Activated CD4-positive, alpha-beta T cell treated with anti-CD3 and anti-CD28 coated beads, Interleukin-10, Interleukin-2, amounts not matched to agents 100 ng/mL and 50 ng/mL, durations not matched to agents 16 hours and 8 hours (primary cell): Measurements from ENCODE around the gene SCTR.
A peak's percentile ranks its signal among the peaks of the same experiment; 100 is the strongest.
"Not testable (repeated sequence)": the region's sequence is repeated elsewhere in the genome, so short reads cannot be mapped to it uniquely, and the experiment has no call there.

Experiments used
- DNase-seq: peaks from one replicate; pipeline ENCODE4 v3.0.0-alpha.2; 2020

SCTR gene

DNA sequence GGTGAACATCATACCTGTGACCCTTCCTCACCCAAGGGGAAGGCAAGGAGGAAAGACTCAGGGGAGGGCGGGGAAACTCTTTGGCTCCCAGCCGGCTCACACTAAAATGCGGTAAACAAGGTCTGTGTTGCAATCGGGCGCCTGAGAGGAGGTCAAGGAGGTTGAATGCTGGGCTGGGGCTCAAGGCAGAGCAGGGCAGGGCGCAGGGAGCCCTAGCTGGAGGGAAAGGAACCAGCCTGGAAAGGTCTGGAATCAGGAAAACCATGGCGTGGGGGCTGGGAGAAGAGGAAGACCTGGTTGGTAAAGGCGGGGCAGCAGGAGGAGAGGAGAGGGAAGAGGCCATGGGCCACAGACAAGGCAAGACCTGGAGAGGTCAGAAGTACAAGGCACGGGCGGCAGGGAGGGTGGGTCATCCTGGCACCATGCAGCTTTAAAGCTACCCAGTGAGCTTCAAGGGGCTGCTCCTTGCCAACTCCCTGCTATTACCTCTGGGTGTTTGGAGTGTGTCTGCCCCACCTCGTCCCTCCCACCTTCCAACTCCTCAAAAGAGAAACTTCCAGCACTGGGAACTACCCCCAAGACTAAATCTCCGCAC is 97.4 kb downstream of the SCTR start:
- no peak for DNase-seq

GRCh38 chr2:119426396-119426675 is 97.9 kb downstream of the SCTR start:
- no peak for DNase-seq

DNA sequence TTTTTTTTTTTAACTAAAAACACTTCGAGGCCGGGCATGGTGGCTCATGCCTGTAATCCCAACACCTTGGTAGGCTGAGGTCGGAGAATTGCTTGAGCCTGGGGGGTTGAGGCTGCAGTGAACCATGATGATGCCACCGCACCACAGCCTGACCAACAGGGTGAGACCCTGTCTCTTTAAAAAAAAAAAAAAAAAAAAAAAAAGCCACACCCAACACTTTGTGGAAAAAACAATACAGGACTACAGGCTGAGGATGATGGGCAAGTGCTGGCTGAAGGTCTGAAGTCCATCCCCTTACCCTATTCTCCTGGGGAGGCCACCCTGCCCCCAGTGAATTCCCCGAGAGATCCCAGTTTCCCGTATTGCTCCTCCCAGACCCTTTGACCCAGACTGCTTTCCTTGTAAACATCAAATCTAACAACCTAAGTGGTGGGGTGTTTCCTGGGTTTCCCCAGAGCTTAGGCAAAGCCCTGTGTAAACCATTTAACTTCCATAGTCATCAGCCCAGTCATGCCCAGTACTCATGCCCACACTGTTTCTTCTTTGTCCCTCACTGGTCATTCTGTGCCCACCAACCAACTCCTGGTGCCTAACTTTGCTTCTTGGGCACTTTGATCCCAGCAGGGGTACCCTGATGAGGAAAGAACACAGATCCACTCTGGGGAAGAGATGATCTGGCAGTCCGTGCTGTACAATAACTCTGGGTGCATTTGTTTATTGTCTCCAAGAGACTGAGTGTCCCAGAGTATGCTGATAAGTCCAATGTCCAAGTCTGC is 98.5 kb downstream of the SCTR start:
- DNase-seq, result no peak

DNA sequence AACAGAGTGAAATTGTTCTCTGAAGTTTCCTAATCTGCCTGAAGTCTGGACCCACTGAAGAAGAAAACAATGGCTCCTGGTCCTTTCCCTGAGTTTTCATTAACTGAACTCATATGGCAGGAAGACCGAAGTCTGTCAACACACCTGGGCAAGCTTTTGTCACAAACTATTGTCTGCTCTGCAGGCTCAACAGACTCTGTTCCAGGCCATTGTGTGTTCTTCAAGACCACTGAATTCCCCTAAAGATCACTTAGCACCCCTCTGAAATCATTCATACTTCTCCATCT is 99.2 kb downstream of the SCTR start:
- no peak for DNase-seq

- no peak for DNase-seq
Measured at GRCh38 chr2:119424284-119425118, 99.8 kb downstream of the SCTR start.

GRCh38 chr2:119423811-119424210 is 100.5 kb downstream of the SCTR start:
- no peak for DNase-seq

- no peak for DNase-seq
Measured at GRCh38 chr2:119423108-119423444, 101.2 kb downstream of the SCTR start.

- no peak for DNase-seq
Measured at GRCh38 chr2:119422360-119423107, 101.7 kb downstream of the SCTR start.

GRCh38 chr2:119421741-119422140 is 102.5 kb downstream of the SCTR start:
- DNase-seq, result no peak

- no peak for DNase-seq
Measured at GRCh38 chr2:119421304-119421703, 103.0 kb downstream of the SCTR start.

- DNase-seq, result no peak
Measured at GRCh38 chr2:119419803-119420508, 104.3 kb downstream of the SCTR start.

DNA sequence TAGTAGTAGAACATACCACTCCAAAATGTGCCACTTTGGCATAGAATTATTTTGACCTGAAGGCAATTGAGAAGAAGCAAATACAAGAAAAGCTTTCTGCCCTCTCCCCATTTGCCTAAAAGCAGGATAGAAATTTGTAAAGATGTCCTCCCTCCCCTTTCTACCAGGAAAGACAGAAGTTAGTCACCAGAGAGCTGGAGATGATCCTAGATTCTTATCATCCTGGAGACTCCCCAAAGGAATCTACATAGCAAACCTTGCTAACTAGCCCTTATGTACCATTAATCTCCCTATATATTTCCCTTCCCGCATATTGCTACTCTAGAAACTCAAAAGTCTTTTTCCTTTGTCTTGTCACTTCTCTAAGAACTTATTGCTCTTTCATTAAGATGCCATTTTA is 105.2 kb downstream of the SCTR start:
- DNase-seq, result no peak

GRCh38 chr2:119417908-119418307 is 106.4 kb downstream of the SCTR start:
- DNase-seq, result no peak

DNA sequence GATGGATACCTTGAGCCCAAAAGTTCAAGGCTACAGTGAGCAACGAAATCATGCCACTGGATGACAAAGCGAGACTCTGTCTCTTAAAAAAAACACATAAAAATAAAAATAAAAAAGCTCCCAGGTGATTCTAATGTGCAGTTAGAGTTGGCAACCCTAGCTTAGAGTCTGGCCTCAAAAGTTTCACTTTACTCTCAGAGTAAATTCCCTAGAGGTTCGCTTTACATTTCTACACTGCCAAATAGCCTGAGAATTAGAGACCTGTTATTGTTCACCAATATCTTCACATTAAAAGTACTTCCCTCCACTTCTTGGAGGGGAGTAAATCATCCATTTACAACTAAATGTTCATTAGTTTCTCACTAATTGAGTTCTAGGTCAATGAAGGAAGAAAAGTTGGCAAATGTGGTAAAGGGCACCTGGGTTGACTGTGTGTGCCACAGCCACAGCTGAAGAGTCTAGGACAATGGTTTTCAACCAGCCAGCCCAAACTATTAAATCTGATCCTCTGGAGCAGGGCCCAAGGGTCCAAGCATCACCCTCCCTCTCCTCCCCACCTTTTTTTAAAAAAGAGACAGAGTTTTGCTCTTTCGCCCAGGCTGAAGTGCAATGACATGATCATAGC is 107.9 kb downstream of the SCTR start:
- DNase-seq, result no peak

- no peak for DNase-seq
Measured at GRCh38 chr2:119415630-119416029, 108.7 kb downstream of the SCTR start.

DNA sequence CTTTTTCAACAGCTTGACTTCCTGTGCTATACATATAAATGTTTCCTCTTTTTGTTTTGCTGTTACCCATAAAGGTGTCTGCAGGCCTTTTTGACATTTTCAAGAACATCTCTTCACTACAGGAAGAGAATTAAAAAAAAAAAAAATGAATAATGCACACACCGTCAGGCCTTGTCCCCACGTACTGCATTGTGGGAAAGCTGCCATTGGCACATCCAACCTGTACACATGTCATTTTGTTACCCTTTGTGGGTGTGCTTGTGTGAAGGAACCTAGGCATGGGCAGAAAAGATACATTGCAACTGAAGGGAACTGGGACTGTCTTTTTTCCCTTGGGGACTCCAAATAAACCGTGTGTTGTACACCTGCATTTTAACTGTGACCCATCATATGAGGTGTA is 109.4 kb downstream of the SCTR start:
- no peak for DNase-seq

DNA sequence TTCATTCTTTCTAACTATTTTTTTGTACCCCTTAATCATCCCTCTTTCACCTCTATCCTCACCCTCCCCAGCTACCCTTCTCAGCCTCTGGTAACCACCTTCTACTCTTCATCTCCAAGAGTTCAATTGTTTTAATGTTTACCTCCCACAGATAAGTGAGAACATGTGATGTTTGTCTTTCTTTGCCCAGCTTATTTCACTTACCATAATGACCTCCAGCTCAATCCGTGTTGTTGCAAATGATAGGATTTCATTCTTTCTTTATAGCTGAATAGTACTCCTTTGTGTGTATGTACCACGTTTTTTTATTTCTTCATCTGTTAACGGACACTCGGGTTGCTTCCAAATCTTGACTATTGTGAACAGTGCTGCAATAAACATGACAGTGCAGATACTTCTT is 114.8 kb downstream of the SCTR start:
- DNase-seq, result no peak

GRCh38 chr2:119408221-119408619 is 116.1 kb downstream of the SCTR start:
- no peak for DNase-seq

GRCh38 chr2:119407430-119408220 is 116.7 kb downstream of the SCTR start:
- DNase-seq, result peak; percentile 54

DNA sequence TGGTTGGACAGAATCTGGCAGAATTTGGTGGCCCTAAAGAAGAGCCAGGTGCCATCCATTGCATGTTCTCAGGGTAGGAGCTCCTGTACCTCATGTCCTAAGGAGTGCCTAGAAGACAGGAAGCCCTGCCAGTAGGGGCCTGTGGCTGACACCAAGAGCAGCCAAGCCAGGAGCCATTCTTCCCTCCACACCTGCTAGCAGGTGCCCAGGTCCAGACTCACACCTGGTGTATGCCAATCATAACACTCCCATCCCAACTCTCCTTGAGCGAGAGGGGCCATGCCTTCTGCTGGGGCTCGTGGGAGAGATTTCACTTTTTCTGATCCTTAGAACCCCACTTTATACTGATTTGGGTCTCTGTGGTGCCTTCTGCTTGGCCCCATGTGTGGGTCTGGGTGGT is 119.1 kb downstream of the SCTR start:
- DNase-seq, result no peak

DNA sequence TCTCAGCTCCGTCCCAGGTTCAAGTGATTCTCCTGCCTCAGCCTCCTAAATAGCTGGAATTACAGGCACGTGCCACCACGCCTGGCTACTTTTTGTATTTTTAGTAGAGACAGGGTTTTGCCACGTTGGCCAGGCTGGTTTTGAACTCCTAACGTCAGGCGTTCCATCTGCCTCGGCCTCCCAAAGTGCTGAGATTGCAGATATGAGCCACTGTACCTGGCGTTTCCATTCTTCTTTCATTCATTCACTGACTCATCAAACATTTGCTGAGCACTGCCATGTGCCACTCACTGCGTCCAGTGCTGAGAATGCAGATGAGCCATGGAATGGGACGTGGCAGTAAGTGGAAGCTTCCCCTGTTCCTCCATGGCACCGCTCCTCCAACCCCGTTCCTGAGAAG is 120.7 kb downstream of the SCTR start:
- DNase-seq, result not testable (repeated sequence)
